Urothelium cell line (cell line): ENCODE data around the gene MAML3.

Experiments used
- DNase-seq: peaks from one replicate; pipeline ENCODE4 v3.0.0; 2011; ENCODE audit warnings: low spot score, mixed read lengths
- FAIRE-seq: peaks from 2 replicates; lab custom pipeline; 2011; peaks lifted over from hg19 to GRCh38; lab: Jason Lieb, UNC

MAML3 gene

GRCh38 chr4:139851133-139851532 is 302.9 kb downstream of the MAML3 start:
- FAIRE-seq, result no peak
- DNase-seq, result no peak

GRCh38 chr4:139849219-139849618 is 304.8 kb downstream of the MAML3 start:
- DNase-seq (no peak), FAIRE-seq (no peak)

GRCh38 chr4:139848028-139848427 is 306.0 kb downstream of the MAML3 start:
- no peak for DNase-seq
- no peak for FAIRE-seq

GRCh38 chr4:139847602-139848001 is 306.4 kb downstream of the MAML3 start:
- FAIRE-seq (no peak), DNase-seq (no peak)

- DNase-seq (no peak), FAIRE-seq (no peak)
Measured at GRCh38 chr4:139846766-139847165, 307.2 kb downstream of the MAML3 start.

- DNase-seq, result no peak
- FAIRE-seq, result no peak
Measured at GRCh38 chr4:139845453-139846093, 308.4 kb downstream of the MAML3 start.

- FAIRE-seq (no peak), DNase-seq (no peak)
Measured at GRCh38 chr4:139844459-139845036, 309.4 kb downstream of the MAML3 start.

- DNase-seq, result no peak
Measured at GRCh38 chr4:139844057-139844456, 309.9 kb downstream of the MAML3 start.

GRCh38 chr4:139843641-139844040 is 310.3 kb downstream of the MAML3 start:
- no peak for DNase-seq
- no peak for FAIRE-seq

More at GRCh38 chr4:139844057-139844456, 309.9 kb downstream of the MAML3 start:
- FAIRE-seq, result no peak

- FAIRE-seq, result no peak
Measured at GRCh38 chr4:139841464-139842195, 312.4 kb downstream of the MAML3 start.

GRCh38 chr4:139840773-139841172 is 313.2 kb downstream of the MAML3 start:
- FAIRE-seq, result no peak

More at GRCh38 chr4:139841464-139842195, 312.4 kb downstream of the MAML3 start:
- DNase-seq, result no peak

GRCh38 chr4:139839403-139840031 is 314.5 kb downstream of the MAML3 start:
- DNase-seq, result no peak
- FAIRE-seq, result no peak

More at GRCh38 chr4:139840773-139841172, 313.2 kb downstream of the MAML3 start:
- no peak for DNase-seq

- DNase-seq (no peak), FAIRE-seq (no peak)
Measured at GRCh38 chr4:139838811-139839210, 315.2 kb downstream of the MAML3 start.

GRCh38 chr4:139834981-139835391 is 319.0 kb downstream of the MAML3 start:
- DNase-seq (no peak), FAIRE-seq (no peak)

- no peak for DNase-seq
- no peak for FAIRE-seq
Measured at GRCh38 chr4:139834226-139834662, 319.7 kb downstream of the MAML3 start.

- no peak for FAIRE-seq
Measured at GRCh38 chr4:139833151-139833910, 320.7 kb downstream of the MAML3 start.

GRCh38 chr4:139828966-139829664 is 324.9 kb downstream of the MAML3 start:
- no peak for DNase-seq

More at GRCh38 chr4:139833151-139833910, 320.7 kb downstream of the MAML3 start:
- DNase-seq, result no peak

GRCh38 chr4:139826426-139826825 is 327.6 kb downstream of the MAML3 start:
- no peak for FAIRE-seq

More at GRCh38 chr4:139828966-139829664, 324.9 kb downstream of the MAML3 start:
- FAIRE-seq, result no peak

GRCh38 chr4:139825523-139826014 is 328.4 kb downstream of the MAML3 start:
- DNase-seq, result no peak
- no peak for FAIRE-seq

More at GRCh38 chr4:139826426-139826825, 327.6 kb downstream of the MAML3 start:
- DNase-seq, result no peak
